Astrocyte of the spinal cord (primary cell): ENCODE measurements around the gene PIPOX.

ENCODE experiments used
- DNase-seq: peaks from one replicate; pipeline ENCODE4 v3.0.0; 2011; ENCODE audit warnings: low read depth, low spot score
- H3K4me3 ChIP-seq: 2 replicates; pipeline ENCODE4 v1.5.1; 2011; ENCODE audit warnings: low read depth, mild to moderate bottlenecking, low read length, moderate library complexity
- in situ Hi-C: cut with HindIII; loops from 2 replicates; pipeline ENCODE4 v1.10.0; 2017; ENCODE audit warnings: low sequenced_read_pairs
- TF ChIP-seq, protein P1 (sequence below): IDR thresholded peaks from 2 replicates; pipeline ENCODE4 v1.5.1; 2012; ENCODE audit warnings: low read depth, mild to moderate bottlenecking, low read length, inconsistent platforms

Gene PIPOX

DNA sequence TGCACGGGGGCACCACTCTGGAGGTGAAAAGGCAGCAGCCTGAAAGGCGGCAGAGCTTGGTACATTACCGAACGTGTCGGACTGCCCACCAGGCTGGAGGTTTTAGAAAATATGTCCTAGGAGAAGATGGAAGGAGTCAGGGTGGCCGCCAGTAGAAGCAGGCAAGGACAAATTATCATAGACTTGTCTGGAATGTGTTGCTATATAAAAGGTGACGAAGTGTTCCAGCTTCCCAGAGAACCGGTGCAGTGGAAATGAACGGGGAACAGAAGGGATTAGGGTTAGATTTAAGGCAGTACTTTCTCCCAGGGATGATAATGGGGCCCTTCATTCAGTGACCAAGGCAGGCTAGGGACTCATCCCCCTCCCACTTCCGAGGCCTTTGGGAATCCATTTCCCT is 27.4 kb downstream of the PIPOX start:
- in situ Hi-C loops: no loop called here
- no peak overlapping the region for H3K4me3 ChIP-seq
- TF ChIP-seq, protein P1, sequence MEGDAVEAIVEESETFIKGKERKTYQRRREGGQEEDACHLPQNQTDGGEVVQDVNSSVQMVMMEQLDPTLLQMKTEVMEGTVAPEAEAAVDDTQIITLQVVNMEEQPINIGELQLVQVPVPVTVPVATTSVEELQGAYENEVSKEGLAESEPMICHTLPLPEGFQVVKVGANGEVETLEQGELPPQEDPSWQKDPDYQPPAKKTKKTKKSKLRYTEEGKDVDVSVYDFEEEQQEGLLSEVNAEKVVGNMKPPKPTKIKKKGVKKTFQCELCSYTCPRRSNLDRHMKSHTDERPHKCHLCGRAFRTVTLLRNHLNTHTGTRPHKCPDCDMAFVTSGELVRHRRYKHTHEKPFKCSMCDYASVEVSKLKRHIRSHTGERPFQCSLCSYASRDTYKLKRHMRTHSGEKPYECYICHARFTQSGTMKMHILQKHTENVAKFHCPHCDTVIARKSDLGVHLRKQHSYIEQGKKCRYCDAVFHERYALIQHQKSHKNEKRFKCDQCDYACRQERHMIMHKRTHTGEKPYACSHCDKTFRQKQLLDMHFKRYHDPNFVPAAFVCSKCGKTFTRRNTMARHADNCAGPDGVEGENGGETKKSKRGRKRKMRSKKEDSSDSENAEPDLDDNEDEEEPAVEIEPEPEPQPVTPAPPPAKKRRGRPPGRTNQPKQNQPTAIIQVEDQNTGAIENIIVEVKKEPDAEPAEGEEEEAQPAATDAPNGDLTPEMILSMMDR: no peak
- DNase-seq: no peak

DNA sequence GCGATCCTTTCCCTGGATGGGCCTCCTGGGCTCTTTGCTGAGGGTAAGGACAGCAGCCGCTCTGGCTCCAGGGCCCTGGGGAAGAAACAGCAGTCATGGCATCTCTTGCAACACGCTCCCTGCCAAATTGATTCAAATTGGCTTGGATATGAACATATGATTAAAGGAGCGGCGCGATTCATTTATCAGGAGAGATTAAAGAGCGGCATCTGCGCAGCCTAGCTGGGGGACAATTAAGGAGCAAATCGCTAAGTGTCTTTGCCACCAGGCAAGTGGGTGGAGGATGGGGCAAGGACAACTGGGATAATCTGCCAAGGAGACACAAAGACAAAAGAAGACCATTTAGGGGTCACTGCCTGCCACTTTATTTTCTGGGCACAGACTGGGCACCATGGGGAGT is 27.8 kb downstream of the PIPOX start:
- no peak for DNase-seq
- no peak overlapping the region for H3K4me3 ChIP-seq
- TF ChIP-seq, protein P1: no peak
- in situ Hi-C loops: no loop called here

DNA sequence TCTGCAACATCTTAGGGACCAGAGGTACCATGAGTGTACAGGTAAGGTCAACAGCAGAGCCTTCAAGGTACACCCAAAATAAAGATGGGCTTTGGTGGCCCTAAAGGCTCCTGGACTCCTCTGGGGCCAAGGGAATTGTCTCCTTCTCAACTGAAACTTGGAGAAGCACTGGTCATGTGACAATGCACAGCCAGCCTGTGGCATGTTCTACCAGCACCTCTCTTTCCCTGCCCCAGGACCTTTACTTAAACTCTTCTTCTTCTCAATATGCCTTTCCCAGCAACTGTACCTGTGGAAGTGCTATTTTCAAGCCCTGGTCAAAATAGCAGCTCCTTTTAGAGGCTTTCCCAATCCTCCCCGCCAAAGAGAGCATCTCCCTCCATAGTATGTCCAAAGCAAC is 28.4 kb downstream of the PIPOX start:
- in situ Hi-C loops: no loop called here
- no peak for DNase-seq
- no peak overlapping the region for H3K4me3 ChIP-seq
- TF ChIP-seq, protein P1: no peak

GRCh38 chr17:29073045-29073444 is 30.1 kb downstream of the PIPOX start:
- H3K4me3 ChIP-seq: no peak overlapping the region
- in situ Hi-C loops: no loop called here
- no peak for DNase-seq
- TF ChIP-seq, protein P1: no peak

DNA sequence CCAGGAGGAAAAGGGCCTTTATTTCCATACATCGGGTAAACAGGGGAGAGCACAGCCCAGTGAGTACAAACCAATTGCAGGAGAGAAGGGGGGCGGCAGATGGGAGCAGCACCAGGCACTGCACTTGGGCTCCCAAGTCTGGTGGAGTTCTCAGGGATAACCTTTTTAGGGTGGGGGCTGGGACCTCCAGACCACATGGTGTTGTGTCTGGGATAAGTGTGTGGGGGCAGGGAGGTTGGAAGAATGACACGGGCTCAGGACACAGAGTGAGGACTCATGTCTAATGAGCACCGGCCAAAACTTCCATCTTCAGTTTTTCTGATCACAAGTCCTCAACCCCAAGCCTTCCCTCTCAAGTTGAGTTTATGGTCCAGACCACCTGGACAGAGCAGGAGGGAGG is 30.6 kb downstream of the PIPOX start:
- no peak for DNase-seq
- no peak overlapping the region for H3K4me3 ChIP-seq
- TF ChIP-seq, protein P1: no peak
- in situ Hi-C loops: no loop called here

- in situ Hi-C loops: no loop called here
- TF ChIP-seq, protein P1: no peak
- DNase-seq: no peak
- no peak overlapping the region for H3K4me3 ChIP-seq
Measured at GRCh38 chr17:29074488-29074887, 31.5 kb downstream of the PIPOX start.

GRCh38 chr17:29076087-29076486 is 33.1 kb downstream of the PIPOX start:
- H3K4me3 ChIP-seq: no peak overlapping the region
- TF ChIP-seq, protein P1: no peak
- DNase-seq: no peak
- in situ Hi-C loops: no loop called here
